Stimulated activated naive B cell treated with anti-CD40 and anti-IgM and Interleukin-4, amounts not matched to agents 10 μg/mL and 1 μg/mL and 100 μg/mL, for 72 hours (primary cell): ENCODE measurements around the gene CALM1.

Source experiments
- ATAC-seq, 2 donors: fragments of 150-1000 bp; cut with Tn5 transposase; replicated peaks; 2 replicates each; pipeline ENCODE4 v1.10.0; 2021; ENCODE audit warnings: moderate library complexity in 1 of 2
- DNase-seq: peaks from one replicate; pipeline ENCODE4 v3.0.0; 2021
- H3K27ac Mint-ChIP-seq: one replicate; pipeline ENCODE4 v1.8.0; 2022; ENCODE audit warnings: mild to moderate bottlenecking, mixed read lengths
- H3K27me3 Mint-ChIP-seq, 2 donors: one replicate each; pipeline ENCODE4 v1.8.0; 2022; ENCODE audit warnings: mixed read lengths in 2 of 2
- H3K36me3 Mint-ChIP-seq, 2 donors: one replicate each; pipeline ENCODE4 v1.8.0; 2022; ENCODE audit warnings: mixed read lengths in 2 of 2, mild to moderate bottlenecking in 1 of 2
- H3K4me1 Mint-ChIP-seq, 2 donors: one replicate each; pipeline ENCODE4 v1.8.0; 2022; ENCODE audit warnings: mixed read lengths in 2 of 2, mild to moderate bottlenecking in 1 of 2
- H3K4me3 Mint-ChIP-seq, 2 donors: one replicate each; pipeline ENCODE4 v1.8.0; 2022; ENCODE audit warnings: mild to moderate bottlenecking in 2 of 2, mixed read lengths in 2 of 2, moderate library complexity in 1 of 2
- H3K9me3 Mint-ChIP-seq, 2 donors: one replicate each; pipeline ENCODE4 v1.8.0; 2022; ENCODE audit warnings: mixed read lengths in 2 of 2, mild to moderate bottlenecking in 1 of 2

CALM1 gene

GRCh38 chr14:90412058-90412457 lies 15.2 kb downstream of the CALM1 start:
- no peak for DNase-seq
- H3K4me3 Mint-ChIP-seq: no peak overlapping the region
- H3K4me1 Mint-ChIP-seq: peaks cover 0 to 8% of the 10 kb centered on the region in 2 donors
- H3K36me3 Mint-ChIP-seq: peaks cover 6 to 10% of the 10 kb centered on the region in 2 donors
- no peak overlapping the region for H3K27ac Mint-ChIP-seq
- H3K27me3 Mint-ChIP-seq: no peaks in the 10 kb centered on the region
- no peak for ATAC-seq
- no peaks in the 10 kb centered on the region for H3K9me3 Mint-ChIP-seq

GRCh38 chr14:90416720-90417119 lies 19.9 kb downstream of the CALM1 start:
- H3K9me3 Mint-ChIP-seq: peaks cover 3 to 5% of the 10 kb centered on the region in 2 donors
- H3K36me3 Mint-ChIP-seq: peaks cover 0 to 5% of the 10 kb centered on the region in 2 donors
- no peaks in the 10 kb centered on the region for H3K4me1 Mint-ChIP-seq
- no peak overlapping the region for H3K4me3 Mint-ChIP-seq
- ATAC-seq (no peak), DNase-seq (no peak)
- no peaks in the 10 kb centered on the region for H3K27me3 Mint-ChIP-seq
- no peak overlapping the region for H3K27ac Mint-ChIP-seq

- Mint-ChIP-seq H3K27me3 (no peaks in the 10 kb centered on the region), H3K36me3 (peaks cover 0 to 5% of the 10 kb centered on the region in 2 donors), H3K27ac (no peak overlapping the region), H3K9me3 (peaks cover 3 to 5% of the 10 kb centered on the region in 2 donors), H3K4me1 (no peaks in the 10 kb centered on the region), H3K4me3 (no peak overlapping the region)
- ATAC-seq (no peak), DNase-seq (no peak)
Measured at GRCh38 chr14:90418053-90418452, 21.2 kb downstream of the CALM1 start.

GRCh38 chr14:90419200-90419599 lies 22.4 kb downstream of the CALM1 start:
- Mint-ChIP-seq H3K4me1 (no peaks in the 10 kb centered on the region), H3K27ac (no peak overlapping the region), H3K36me3 (peaks cover 0 to 5% of the 10 kb centered on the region in 2 donors), H3K4me3 (no peak overlapping the region), H3K27me3 (no peaks in the 10 kb centered on the region), H3K9me3 (peaks cover 3 to 5% of the 10 kb centered on the region in 2 donors)
- no peak for ATAC-seq
- DNase-seq: no peak

- H3K9me3 Mint-ChIP-seq: peaks cover 3 to 5% of the 10 kb centered on the region in 2 donors
- H3K27ac Mint-ChIP-seq: no peak overlapping the region
- no peak for DNase-seq
- no peak overlapping the region for H3K4me3 Mint-ChIP-seq
- ATAC-seq: no peak
- H3K36me3 Mint-ChIP-seq: peaks cover 0 to 5% of the 10 kb centered on the region in 2 donors
- no peaks in the 10 kb centered on the region for H3K4me1 Mint-ChIP-seq
- H3K27me3 Mint-ChIP-seq: no peaks in the 10 kb centered on the region
Measured at GRCh38 chr14:90421001-90421631, 24.3 kb downstream of the CALM1 start.

- no peak for DNase-seq
- H3K27me3 Mint-ChIP-seq: no peaks in the 10 kb centered on the region
- H3K4me3 Mint-ChIP-seq: no peak overlapping the region
- no peak overlapping the region for H3K27ac Mint-ChIP-seq
- H3K4me1 Mint-ChIP-seq: no peaks in the 10 kb centered on the region
- H3K9me3 Mint-ChIP-seq: peaks cover 3 to 5% of the 10 kb centered on the region in 2 donors
- no peak for ATAC-seq
- peaks cover 0 to 5% of the 10 kb centered on the region in 2 donors for H3K36me3 Mint-ChIP-seq
Measured at GRCh38 chr14:90421632-90422020, 24.8 kb downstream of the CALM1 start.

- H3K27ac Mint-ChIP-seq: no peak overlapping the region
- H3K4me3 Mint-ChIP-seq: no peak overlapping the region
- DNase-seq (no peak), ATAC-seq (no peak)
- peaks cover 2 to 3% of the 10 kb centered on the region in 2 donors for H3K9me3 Mint-ChIP-seq
- peaks cover 3 to 9% of the 10 kb centered on the region in 2 donors for H3K4me1 Mint-ChIP-seq
- H3K36me3 Mint-ChIP-seq: peaks cover 0 to 3% of the 10 kb centered on the region in 2 donors
- no peaks in the 10 kb centered on the region for H3K27me3 Mint-ChIP-seq
Measured at GRCh38 chr14:90423166-90423565, 26.3 kb downstream of the CALM1 start.

GRCh38 chr14:90424075-90424474 lies 27.2 kb downstream of the CALM1 start:
- Mint-ChIP-seq H3K4me3 (no peak overlapping the region), H3K27me3 (no peaks in the 10 kb centered on the region), H3K4me1 (peaks cover 3 to 9% of the 10 kb centered on the region in 2 donors), H3K27ac (no peak overlapping the region), H3K9me3 (no peaks in the 10 kb centered on the region), H3K36me3 (no peaks in the 10 kb centered on the region)
- no peak for DNase-seq
- no peak for ATAC-seq

- no peaks in the 10 kb centered on the region for H3K9me3 Mint-ChIP-seq
- no peak overlapping the region for H3K4me3 Mint-ChIP-seq
- peaks cover 3 to 9% of the 10 kb centered on the region in 2 donors for H3K4me1 Mint-ChIP-seq
- H3K36me3 Mint-ChIP-seq: no peaks in the 10 kb centered on the region
- ATAC-seq: no peak
- no peak overlapping the region for H3K27ac Mint-ChIP-seq
- no peaks in the 10 kb centered on the region for H3K27me3 Mint-ChIP-seq
- DNase-seq: no peak
Measured at GRCh38 chr14:90424686-90425372, 28.0 kb downstream of the CALM1 start.

- Mint-ChIP-seq H3K36me3 (no peaks in the 10 kb centered on the region), H3K9me3 (no peaks in the 10 kb centered on the region), H3K27me3 (no peaks in the 10 kb centered on the region), H3K4me1 (peaks cover 3 to 9% of the 10 kb centered on the region in 2 donors), H3K4me3 (no peak overlapping the region), H3K27ac (no peak overlapping the region)
- ATAC-seq (no peak), DNase-seq (no peak)
Measured at GRCh38 chr14:90425373-90425879, 28.6 kb downstream of the CALM1 start.

GRCh38 chr14:90426031-90426540 lies 29.3 kb downstream of the CALM1 start:
- Mint-ChIP-seq H3K4me1 (peaks cover 3 to 9% of the 10 kb centered on the region in 2 donors), H3K4me3 (no peak overlapping the region), H3K9me3 (no peaks in the 10 kb centered on the region), H3K27ac (no peak overlapping the region), H3K27me3 (no peaks in the 10 kb centered on the region), H3K36me3 (no peaks in the 10 kb centered on the region)
- DNase-seq (no peak), ATAC-seq (no peak)

- Mint-ChIP-seq H3K36me3 (no peaks in the 10 kb centered on the region), H3K4me1 (peaks cover 3 to 9% of the 10 kb centered on the region in 2 donors), H3K27me3 (no peaks in the 10 kb centered on the region), H3K4me3 (no peak overlapping the region), H3K9me3 (no peaks in the 10 kb centered on the region), H3K27ac (no peak overlapping the region)
- no peak for ATAC-seq
- DNase-seq: no peak
Measured at GRCh38 chr14:90426663-90427062, 29.8 kb downstream of the CALM1 start.

- no peak for DNase-seq
- H3K4me3 Mint-ChIP-seq: no peak overlapping the region
- no peak for ATAC-seq
- no peaks in the 10 kb centered on the region for H3K9me3 Mint-ChIP-seq
- H3K4me1 Mint-ChIP-seq: peaks cover 3 to 9% of the 10 kb centered on the region in 2 donors
- no peaks in the 10 kb centered on the region for H3K36me3 Mint-ChIP-seq
- no peaks in the 10 kb centered on the region for H3K27me3 Mint-ChIP-seq
- H3K27ac Mint-ChIP-seq: no peak overlapping the region
Measured at GRCh38 chr14:90427848-90428426, 31.1 kb downstream of the CALM1 start.

- H3K9me3 Mint-ChIP-seq: no peaks in the 10 kb centered on the region
- DNase-seq (no peak), ATAC-seq (peak; percentile 57 to 61)
- no peak overlapping the region for H3K4me3 Mint-ChIP-seq
- no peaks in the 10 kb centered on the region for H3K27me3 Mint-ChIP-seq
- no peak overlapping the region for H3K27ac Mint-ChIP-seq
- no peaks in the 10 kb centered on the region for H3K36me3 Mint-ChIP-seq
- peaks cover 3 to 9% of the 10 kb centered on the region in 2 donors for H3K4me1 Mint-ChIP-seq
Measured at GRCh38 chr14:90428676-90429075, 31.8 kb downstream of the CALM1 start.
